Daoy (cell line): ENCODE results near the gene NCK2. TPM values are rescaled to one million over a fixed set of nuclear protein-coding genes. Genes with fewer than 3 reads are reported as not detected.

Source experiments
- DNase-seq: peaks from one replicate; pipeline ENCODE4 v3.0.0-alpha.2; 2015; ENCODE audit warnings: low read depth
- total RNA-seq: library from RNA; depleted of rRNA; stranded (reverse); fragments of >200 nt; shearing (Covaris generic); gene quantifications from 2 replicates; pipeline ENCODE4 v1.2.3, GENCODE V29; 2014

The NCK2 gene
- total RNA-seq, 1 experiment from 2014 or later, result 25.7 TPM

- DNase-seq, result no peak
Measured at GRCh38 chr2:105775809-105776559, 31.3 kb downstream of the NCK2 start.

- no peak for DNase-seq
Measured at GRCh38 chr2:105776560-105776928, 31.8 kb downstream of the NCK2 start.

GRCh38 chr2:105777031-105777482, 32.3 kb downstream of the NCK2 start:
- no peak for DNase-seq

- DNase-seq, result no peak
Measured at GRCh38 chr2:105777506-105778055, 32.9 kb downstream of the NCK2 start.

- DNase-seq, result no peak
Measured at GRCh38 chr2:105778080-105778607, 33.4 kb downstream of the NCK2 start.

GRCh38 chr2:105779394-105779793, 34.7 kb downstream of the NCK2 start:
- no peak for DNase-seq

- DNase-seq, result no peak
Measured at GRCh38 chr2:105780606-105781005, 35.9 kb downstream of the NCK2 start.

- no peak for DNase-seq
Measured at GRCh38 chr2:105781274-105781978, 36.7 kb downstream of the NCK2 start.

GRCh38 chr2:105782123-105782522, 37.4 kb downstream of the NCK2 start:
- no peak for DNase-seq

GRCh38 chr2:105782646-105783045, 37.9 kb downstream of the NCK2 start:
- DNase-seq, result no peak

- no peak for DNase-seq
Measured at GRCh38 chr2:105783151-105783738, 38.5 kb downstream of the NCK2 start.

- DNase-seq, result no peak
Measured at GRCh38 chr2:105783972-105784371, 39.3 kb downstream of the NCK2 start.

GRCh38 chr2:105784589-105784988, 39.9 kb downstream of the NCK2 start:
- DNase-seq, result no peak

GRCh38 chr2:105785095-105785847, 40.6 kb downstream of the NCK2 start:
- no peak for DNase-seq

GRCh38 chr2:105786231-105787230, 41.8 kb downstream of the NCK2 start:
- no peak for DNase-seq

GRCh38 chr2:105787376-105788318, 42.9 kb downstream of the NCK2 start:
- DNase-seq, result no peak

GRCh38 chr2:105788670-105789290, 44.1 kb downstream of the NCK2 start:
- DNase-seq, result no peak

- peak; percentile 64 for DNase-seq
Measured at GRCh38 chr2:105789745-105790460, 45.2 kb downstream of the NCK2 start.
